ENCODE data around the gene MSI2. TPM values are rescaled to one million over a fixed set of nuclear protein-coding genes. Genes with fewer than 3 reads are reported as not detected.

MSI2 gene
- total RNA-seq, 2 experiments from 2014 or later: 113 to 114 TPM

DNA sequence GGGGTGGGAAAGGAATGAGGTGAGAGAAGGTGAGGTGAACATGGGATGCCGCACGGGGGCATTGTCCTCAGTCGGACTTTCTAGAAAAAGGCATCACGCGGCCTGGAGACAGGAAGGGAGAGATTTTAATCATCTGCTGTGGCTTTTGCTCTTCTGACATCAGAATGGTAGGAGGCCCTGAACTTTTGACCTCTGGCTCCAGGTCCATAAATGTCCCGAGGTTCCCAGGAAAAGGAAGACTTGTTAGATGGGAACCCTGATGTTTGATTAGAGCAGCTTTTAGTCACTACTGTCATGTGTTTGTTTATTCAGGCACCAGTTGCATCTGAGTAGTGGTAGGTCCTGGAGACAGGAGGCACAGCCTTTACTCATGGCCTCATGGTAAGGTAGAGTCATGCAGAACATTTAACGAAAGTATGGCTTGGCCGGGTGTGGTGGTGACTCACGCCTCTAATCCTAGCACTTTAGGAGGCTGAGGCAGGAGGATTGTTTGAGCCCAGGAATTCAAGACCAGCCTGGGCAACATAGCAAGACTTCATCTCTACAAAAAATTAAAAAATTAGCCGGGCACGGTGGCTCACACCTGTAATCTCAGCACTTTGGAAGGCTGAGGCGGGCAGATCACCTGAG, 203.1 kb downstream of the MSI2 start:
- no peaks in the 10 kb centered on the region for H3K9me3 Mint-ChIP-seq
- H3K36me3 Mint-ChIP-seq: peaks cover 16% of the 10 kb centered on the region
- DNase-seq: no peak
- H3K27me3 Mint-ChIP-seq: no peaks in the 10 kb centered on the region
- H3K4me1 Mint-ChIP-seq: peaks cover 61% of the 10 kb centered on the region
- no peak overlapping the region for H3K4me3 Mint-ChIP-seq
- H3K27ac Mint-ChIP-seq: peak overlapping the region; percentile 40
- POLR2A ChIA-PET: no interaction called here
- ATAC-seq (ENCODE audit: low read depth): no peak

DNA sequence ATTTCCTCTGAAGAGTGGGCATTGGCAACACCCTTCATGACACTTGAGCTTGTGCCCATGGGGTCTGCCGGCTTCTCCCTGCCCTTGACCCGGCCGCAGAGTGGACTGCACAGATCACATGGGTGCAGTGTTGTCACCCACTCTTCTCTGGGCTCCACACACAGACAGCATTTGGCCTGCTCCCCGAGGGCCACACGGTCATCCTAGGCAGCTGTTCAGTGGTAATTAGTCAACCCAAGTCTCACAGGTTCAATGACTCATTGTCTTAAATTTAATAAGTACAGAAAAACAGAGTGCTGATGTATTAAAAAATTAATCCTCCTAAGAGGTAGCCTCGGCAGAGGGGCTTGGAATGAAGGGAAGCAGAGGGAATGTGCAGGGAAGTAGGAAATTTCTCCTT, 204.8 kb downstream of the MSI2 start:
- H3K36me3 Mint-ChIP-seq: peaks cover 12% of the 10 kb centered on the region
- POLR2A ChIA-PET: no interaction called here
- H3K27ac Mint-ChIP-seq: no peak overlapping the region

DNA sequence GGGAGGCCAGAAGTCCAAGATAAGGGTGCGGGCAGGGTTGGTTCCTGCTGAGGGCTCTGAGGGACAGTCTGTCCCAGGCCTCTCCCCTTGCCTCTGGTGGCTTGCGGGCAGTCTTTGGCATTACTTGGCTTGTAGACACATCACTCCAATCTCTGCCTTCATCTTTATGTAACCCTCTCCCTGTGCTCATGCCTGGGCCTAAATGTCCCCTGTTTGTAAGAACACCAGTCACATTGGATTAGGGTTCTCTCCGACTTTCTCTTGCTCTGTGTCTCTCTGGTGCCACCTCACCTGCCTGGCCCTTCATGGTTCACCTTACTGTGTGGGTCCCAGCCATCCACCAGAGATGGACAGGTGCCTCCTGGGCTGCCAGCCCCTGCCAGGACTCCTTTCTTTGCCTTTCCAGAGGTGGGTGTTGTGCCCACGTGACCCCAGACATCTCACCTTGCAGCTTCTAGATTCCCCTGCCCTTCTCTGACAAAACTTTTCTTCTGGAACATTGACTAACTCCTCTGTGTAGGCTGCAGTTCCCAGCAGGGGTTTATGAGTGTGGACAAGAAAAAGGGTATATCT, 205.8 kb downstream of the MSI2 start:
- DNase-seq: no peak
- no peak overlapping the region for H3K4me3 Mint-ChIP-seq
- POLR2A ChIA-PET: no interaction called here
- no peaks in the 10 kb centered on the region for H3K9me3 Mint-ChIP-seq
- ATAC-seq (ENCODE audit: low read depth): no peak
- peak overlapping the region; percentile 23 for H3K27ac Mint-ChIP-seq
- peaks cover 7% of the 10 kb centered on the region for H3K36me3 Mint-ChIP-seq
- peaks cover 39% of the 10 kb centered on the region for H3K4me1 Mint-ChIP-seq
- no peaks in the 10 kb centered on the region for H3K27me3 Mint-ChIP-seq

More for the DNA sequence above, 204.8 kb downstream of the MSI2 start:
- DNase-seq: no peak
- Mint-ChIP-seq H3K4me3 (no peak overlapping the region), H3K4me1 (peaks cover 45% of the 10 kb centered on the region), H3K27me3 (no peaks in the 10 kb centered on the region), H3K9me3 (no peaks in the 10 kb centered on the region)
- no peak for ATAC-seq (ENCODE audit: low read depth)

DNA sequence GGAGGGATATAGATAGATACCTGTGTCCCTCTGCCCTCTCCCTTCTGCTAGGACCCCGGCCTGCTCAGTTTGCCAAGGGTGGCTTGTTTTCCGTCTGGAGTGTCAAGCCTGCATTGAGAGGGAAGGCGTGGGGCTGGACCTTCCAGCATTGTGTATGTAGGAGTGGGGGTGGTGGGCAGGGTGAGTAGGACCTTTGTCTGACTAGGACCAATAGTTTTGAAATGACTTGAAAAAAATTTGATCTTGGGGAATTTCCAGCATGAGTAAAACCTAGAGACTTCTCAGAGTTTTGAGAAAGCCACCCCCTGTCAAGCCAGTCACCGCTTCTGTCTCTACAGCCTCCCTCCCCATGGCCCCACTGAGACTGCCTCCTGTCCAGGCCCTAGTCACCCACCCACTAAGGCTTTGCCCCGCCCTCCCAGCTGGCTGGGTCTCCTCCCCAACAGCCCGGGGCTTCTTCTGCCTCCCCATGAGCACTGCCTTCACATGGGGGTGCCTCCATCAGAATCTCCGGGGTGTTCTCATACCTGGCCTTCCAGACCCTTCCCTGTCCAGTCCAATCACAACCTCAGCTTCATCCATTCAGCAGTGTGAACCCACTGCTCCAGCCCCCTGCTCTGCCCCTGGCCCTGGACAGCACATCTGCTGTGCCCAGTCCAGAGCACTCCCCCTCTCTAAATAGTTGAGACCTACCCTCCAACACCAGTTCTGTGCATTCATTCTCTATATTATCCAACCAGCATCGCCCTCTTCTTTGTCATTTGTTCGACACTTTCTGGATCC, 207.0 kb downstream of the MSI2 start:
- POLR2A ChIA-PET: no interaction called here
- H3K9me3 Mint-ChIP-seq: no peaks in the 10 kb centered on the region
- H3K27ac Mint-ChIP-seq: peak overlapping the region; percentile 49
- DNase-seq (peak; percentile 45), ATAC-seq (ENCODE audit: low read depth) (peak; percentile 70)
- H3K27me3 Mint-ChIP-seq: no peaks in the 10 kb centered on the region
- H3K4me3 Mint-ChIP-seq: no peak overlapping the region
- H3K36me3 Mint-ChIP-seq: peaks cover 10% of the 10 kb centered on the region
- peaks cover 39% of the 10 kb centered on the region for H3K4me1 Mint-ChIP-seq

DNA sequence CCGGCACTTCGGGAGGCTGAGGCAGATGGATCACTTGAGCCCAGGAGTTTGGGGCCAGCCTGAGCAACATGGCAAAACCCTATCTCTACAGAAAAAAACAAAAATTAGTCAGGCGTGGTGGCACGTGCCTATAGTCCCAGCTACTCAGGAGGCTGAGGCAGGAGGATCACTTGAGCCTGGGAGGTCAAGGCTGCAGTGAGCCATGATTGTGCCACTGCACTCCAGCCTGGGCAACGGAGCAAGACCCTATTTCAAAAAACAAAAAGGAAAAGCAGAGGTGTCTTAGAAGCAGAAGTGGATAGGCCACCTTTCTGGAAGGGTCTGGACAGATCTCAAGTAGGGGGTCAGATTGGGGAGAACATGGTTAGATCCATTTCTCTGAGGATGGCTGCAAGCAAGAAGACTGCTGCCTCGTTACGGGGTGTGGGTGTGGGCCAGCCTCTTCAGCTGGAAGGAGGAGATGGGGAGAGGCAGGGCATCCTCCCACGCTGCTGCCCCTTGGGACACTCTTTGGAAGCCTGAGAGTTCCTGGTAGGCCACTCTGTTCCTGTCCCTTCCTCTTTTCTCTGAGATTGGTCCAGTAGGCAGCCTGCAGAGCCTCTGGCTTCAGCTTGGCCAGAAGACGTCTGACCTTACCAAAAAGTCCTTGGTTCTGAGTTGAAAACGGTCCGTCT, 208.0 kb downstream of the MSI2 start:
- H3K4me3 Mint-ChIP-seq: no peak overlapping the region
- H3K27me3 Mint-ChIP-seq: no peaks in the 10 kb centered on the region
- POLR2A ChIA-PET: no interaction called here
- DNase-seq (no peak), ATAC-seq (ENCODE audit: low read depth) (no peak)
- peaks cover 35% of the 10 kb centered on the region for H3K4me1 Mint-ChIP-seq
- H3K27ac Mint-ChIP-seq: no peak overlapping the region
- H3K36me3 Mint-ChIP-seq: peaks cover 8% of the 10 kb centered on the region
- no peaks in the 10 kb centered on the region for H3K9me3 Mint-ChIP-seq

DNA sequence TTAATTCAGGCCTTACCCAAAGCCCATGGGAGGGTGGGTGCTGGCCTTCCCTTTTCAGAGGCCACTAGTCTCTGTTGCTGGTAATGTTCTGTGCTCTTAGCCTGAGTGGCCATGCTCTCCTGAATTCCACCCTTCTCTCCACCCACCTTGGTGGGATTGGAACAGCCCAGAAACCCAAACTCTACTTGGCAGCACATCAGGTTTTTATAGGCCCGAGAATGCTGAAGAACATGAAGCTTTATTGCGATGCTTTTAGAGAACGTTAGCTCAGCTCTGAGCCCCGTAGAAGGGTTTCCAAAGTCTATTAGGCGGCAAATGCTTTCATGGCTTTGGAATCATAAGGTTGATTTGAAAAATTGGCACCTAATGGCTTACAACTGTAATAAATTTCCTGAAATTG, 209.3 kb downstream of the MSI2 start:
- H3K4me1 Mint-ChIP-seq: peaks cover 32% of the 10 kb centered on the region

DNA sequence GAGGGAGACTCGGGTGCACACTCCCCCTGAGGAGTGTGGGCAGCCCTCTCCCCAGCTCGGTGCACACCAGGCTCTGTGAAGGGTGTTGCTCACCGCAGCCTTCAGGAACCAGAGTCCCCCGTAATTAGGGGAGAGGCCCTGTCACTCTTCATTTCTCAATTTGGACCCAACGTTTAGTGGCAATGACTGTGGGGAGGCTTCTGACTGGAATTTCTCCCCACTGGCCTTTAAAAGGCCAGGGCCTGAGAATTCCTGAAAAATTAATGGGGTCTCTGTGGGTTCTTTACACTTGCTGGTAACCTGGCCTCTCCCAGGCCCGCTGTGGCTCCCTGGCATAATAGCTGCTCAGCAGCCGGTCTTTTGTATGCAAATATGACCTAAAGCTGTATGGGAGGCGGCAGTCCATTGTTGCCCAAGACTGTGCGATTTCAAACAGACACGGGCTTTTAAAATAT, 209.7 kb downstream of the MSI2 start:
- no peaks in the 10 kb centered on the region for H3K27me3 Mint-ChIP-seq
- no peak overlapping the region for H3K27ac Mint-ChIP-seq
- peaks cover 10% of the 10 kb centered on the region for H3K36me3 Mint-ChIP-seq
- H3K9me3 Mint-ChIP-seq: no peaks in the 10 kb centered on the region
- POLR2A ChIA-PET: no interaction called here
- no peak overlapping the region for H3K4me3 Mint-ChIP-seq
- H3K4me1 Mint-ChIP-seq: peaks cover 29% of the 10 kb centered on the region
- ATAC-seq (ENCODE audit: low read depth) (no peak), DNase-seq (no peak)

More for the DNA sequence above, 209.3 kb downstream of the MSI2 start:
- H3K36me3 Mint-ChIP-seq: peaks cover 11% of the 10 kb centered on the region
- no peak for ATAC-seq (ENCODE audit: low read depth)
- no peaks in the 10 kb centered on the region for H3K9me3 Mint-ChIP-seq
- POLR2A ChIA-PET: no interaction called here
- H3K4me3 Mint-ChIP-seq: no peak overlapping the region
- no peak for DNase-seq
- H3K27me3 Mint-ChIP-seq: no peaks in the 10 kb centered on the region
- no peak overlapping the region for H3K27ac Mint-ChIP-seq

DNA sequence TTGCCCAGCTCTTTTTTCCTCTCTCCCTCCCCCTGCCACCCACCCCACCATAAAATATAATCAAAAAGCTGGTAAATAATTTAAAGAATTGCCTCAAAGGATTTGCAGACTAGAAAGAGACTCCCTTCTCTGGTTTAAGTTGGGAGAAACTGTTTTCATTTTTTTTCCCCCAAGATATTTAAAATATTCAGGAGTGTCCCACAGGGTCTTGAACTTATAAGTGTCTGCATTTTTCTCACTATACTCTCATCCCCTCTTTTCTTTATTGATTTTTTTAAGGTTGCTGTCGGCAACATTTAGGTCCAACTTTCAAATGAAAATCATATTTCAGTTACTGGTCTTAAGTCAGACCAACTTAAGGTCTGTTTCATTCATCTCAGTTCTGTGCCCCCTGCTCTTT, 210.2 kb downstream of the MSI2 start:
- Mint-ChIP-seq H3K36me3 (peaks cover 8% of the 10 kb centered on the region), H3K4me3 (no peak overlapping the region), H3K9me3 (no peaks in the 10 kb centered on the region), H3K27me3 (no peaks in the 10 kb centered on the region), H3K4me1 (peaks cover 27% of the 10 kb centered on the region), H3K27ac (no peak overlapping the region)
- DNase-seq (no peak), ATAC-seq (ENCODE audit: low read depth) (no peak)
- POLR2A ChIA-PET: no interaction called here

DNA sequence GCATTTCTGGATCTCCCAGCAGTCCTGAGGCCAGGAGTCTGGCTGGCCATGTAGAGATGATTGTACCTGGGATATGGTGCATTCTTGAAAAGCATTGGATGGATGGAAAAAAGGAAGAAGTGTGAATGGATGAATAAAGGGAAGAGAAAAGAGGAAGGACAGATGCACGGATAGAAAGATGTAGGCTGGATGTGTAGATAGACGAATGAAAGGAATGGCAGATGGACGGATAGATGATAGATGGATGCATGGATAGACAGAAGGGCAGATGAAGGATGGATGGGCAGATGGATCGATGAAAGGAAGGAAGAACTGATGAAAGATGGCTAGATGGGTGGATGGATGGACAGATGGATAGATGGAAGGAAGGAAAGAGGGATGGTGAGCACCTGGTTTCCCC, 210.9 kb downstream of the MSI2 start:
- peaks cover 21% of the 10 kb centered on the region for H3K4me1 Mint-ChIP-seq

DNA sequence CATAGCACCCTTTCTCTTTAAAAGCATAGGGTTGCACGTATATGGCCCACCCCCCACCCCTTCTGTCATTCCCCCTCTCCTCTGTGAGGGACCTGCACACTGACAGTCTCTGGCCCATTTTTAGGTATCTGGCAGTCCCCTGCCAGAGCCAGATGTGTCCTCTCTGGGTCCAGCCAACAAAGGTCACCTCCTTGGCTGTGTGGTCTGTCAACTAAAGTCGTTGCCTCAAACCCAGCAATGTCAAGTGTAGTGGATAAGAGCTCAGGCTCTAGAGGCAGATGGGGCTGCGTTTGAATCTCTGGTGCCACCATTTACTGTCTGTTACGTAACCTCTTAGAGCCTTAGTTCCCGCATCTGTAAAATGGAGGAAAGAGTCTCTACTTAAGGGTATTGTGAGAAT, 211.5 kb downstream of the MSI2 start:
- POLR2A ChIA-PET: interaction anchor here (0.6 kb wide), 1 partner anchor 11 kb away, joined by 3 read pairs; no protein-coding TSS in a partner anchor
- no peak overlapping the region for H3K27ac Mint-ChIP-seq
- no peak overlapping the region for H3K4me3 Mint-ChIP-seq
- ATAC-seq (ENCODE audit: low read depth) (no peak), DNase-seq (no peak)
- H3K36me3 Mint-ChIP-seq: peaks cover 6% of the 10 kb centered on the region
- H3K9me3 Mint-ChIP-seq: no peaks in the 10 kb centered on the region
- no peaks in the 10 kb centered on the region for H3K27me3 Mint-ChIP-seq
- H3K4me1 Mint-ChIP-seq: peaks cover 15% of the 10 kb centered on the region

More for the DNA sequence above, 210.9 kb downstream of the MSI2 start:
- Mint-ChIP-seq H3K9me3 (no peaks in the 10 kb centered on the region), H3K36me3 (peaks cover 6% of the 10 kb centered on the region), H3K27ac (no peak overlapping the region), H3K4me3 (no peak overlapping the region), H3K27me3 (no peaks in the 10 kb centered on the region)
- POLR2A ChIA-PET: no interaction called here
- no peak for ATAC-seq (ENCODE audit: low read depth)
- DNase-seq: no peak

DNA sequence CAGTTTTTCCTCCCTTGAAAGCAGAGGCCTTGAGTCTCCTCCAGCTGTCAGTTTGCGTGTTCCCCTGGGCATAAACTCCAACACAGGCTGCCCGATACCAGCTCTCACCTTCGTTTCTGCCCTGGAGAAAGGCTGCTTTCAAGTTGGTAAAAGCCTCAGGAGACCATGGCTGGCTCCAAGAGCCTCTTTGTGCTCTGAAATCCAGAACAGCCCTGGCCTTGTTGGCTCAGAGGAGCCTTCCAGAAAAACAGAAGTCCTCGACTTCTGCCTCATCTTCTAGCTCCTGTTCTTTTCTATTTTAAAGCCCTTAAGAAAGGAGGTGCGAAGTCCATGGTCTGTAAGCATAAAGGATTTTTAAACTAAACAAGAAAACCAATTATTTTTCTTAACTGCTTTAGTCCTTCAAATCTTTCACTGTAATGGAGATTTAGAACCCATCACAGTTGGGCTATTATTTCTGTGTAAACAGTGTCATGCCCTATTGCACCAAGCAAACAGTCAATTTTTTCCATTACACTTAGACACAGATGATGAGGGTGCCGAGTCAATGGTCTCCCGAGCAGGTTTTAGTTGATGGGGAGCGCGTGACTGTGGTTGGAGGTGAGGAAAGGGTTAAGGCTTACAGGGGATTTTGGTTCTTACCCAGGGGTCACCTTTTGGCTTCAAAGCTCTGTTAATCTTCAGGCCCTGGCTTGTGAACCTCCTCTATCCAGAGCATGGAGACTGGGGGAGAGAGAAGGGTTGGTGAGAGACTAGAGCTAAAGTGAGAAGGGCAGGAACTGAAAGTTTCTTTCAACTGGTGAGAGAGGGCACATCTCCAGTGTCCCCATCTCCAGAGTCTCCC, 212.8 kb downstream of the MSI2 start:
- H3K4me1 Mint-ChIP-seq: peaks cover 6% of the 10 kb centered on the region
- ATAC-seq (ENCODE audit: low read depth) (no peak), DNase-seq (no peak)
- no peaks in the 10 kb centered on the region for H3K27me3 Mint-ChIP-seq
- H3K9me3 Mint-ChIP-seq: no peaks in the 10 kb centered on the region
- H3K4me3 Mint-ChIP-seq: no peak overlapping the region
- POLR2A ChIA-PET: no interaction called here
- H3K36me3 Mint-ChIP-seq: peaks cover 6% of the 10 kb centered on the region
- no peak overlapping the region for H3K27ac Mint-ChIP-seq

DNA sequence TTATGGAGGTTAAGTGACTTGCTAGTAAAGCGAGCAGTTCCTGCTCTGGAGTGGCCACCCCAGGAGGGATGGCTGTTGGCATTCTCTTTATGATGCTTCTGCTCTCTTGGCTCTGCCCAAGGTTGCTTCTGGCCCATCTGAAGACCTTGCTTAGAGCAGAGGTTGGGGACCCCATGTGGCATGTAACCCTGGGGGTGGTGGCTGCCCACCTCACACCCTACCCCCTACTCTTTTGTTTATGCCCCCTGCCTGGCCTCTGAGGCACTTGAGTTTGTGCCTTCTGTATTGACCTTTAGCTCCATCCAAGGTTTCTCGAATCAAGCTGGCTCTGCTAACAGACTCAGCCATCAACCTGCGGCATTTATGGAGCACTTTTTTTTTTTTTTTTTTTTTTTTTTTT, 214.6 kb downstream of the MSI2 start:
- ATAC-seq (ENCODE audit: low read depth): no peak
- no peaks in the 10 kb centered on the region for H3K27me3 Mint-ChIP-seq

DNA sequence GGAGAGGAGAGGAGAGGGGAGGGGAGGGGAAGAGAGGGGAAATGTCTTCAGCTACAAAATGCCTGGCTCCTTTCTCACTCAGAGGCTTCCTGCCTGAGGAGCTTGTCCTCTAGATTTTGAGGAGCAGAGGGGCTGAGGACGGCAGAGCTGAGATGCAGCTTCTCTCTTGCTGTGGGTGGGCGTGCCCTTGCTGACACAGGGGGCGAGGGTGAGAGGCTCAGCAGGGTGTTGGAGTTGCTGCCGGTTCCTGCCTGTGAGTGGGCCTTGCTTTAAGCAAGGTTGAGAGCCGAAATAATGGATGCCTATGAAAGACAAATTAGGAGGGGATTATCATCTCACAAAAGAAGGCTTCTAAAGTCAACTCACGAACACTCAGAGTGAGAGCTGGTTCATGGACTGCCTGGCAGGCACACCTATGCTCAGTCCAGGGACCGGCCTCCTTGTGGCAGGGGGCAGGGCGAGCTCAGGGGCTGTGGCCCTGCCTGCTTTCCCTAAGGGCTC, 215.6 kb downstream of the MSI2 start:
- ATAC-seq (ENCODE audit: low read depth): no peak
- POLR2A ChIA-PET: no interaction called here
- DNase-seq: no peak
- Mint-ChIP-seq H3K4me1 (peaks cover 6% of the 10 kb centered on the region), H3K9me3 (no peaks in the 10 kb centered on the region), H3K27me3 (no peaks in the 10 kb centered on the region), H3K27ac (no peak overlapping the region), H3K4me3 (no peak overlapping the region), H3K36me3 (peaks cover 7% of the 10 kb centered on the region)

More for the DNA sequence above, 214.6 kb downstream of the MSI2 start:
- POLR2A ChIA-PET: no interaction called here
- no peaks in the 10 kb centered on the region for H3K9me3 Mint-ChIP-seq
- no peak overlapping the region for H3K4me3 Mint-ChIP-seq
- peaks cover 6% of the 10 kb centered on the region for H3K4me1 Mint-ChIP-seq
- DNase-seq: no peak
- H3K36me3 Mint-ChIP-seq: peaks cover 7% of the 10 kb centered on the region
- no peak overlapping the region for H3K27ac Mint-ChIP-seq
